Upper lobe of left lung (tissue), 6 donors: Measurements from ENCODE around the gene PCBD2. TPM values are rescaled to one million over a fixed set of nuclear protein-coding genes. Genes with fewer than 3 reads are reported as not detected.
A peak's percentile ranks its signal among the peaks of the same experiment; 100 is the strongest.

Experiments used
- ATAC-seq, 2 donors: fragments of 200-7000 bp; cut with Tn5 transposase; one replicate each; pipeline ENCODE4 v1.9.1; 2022; ENCODE audit warnings: mild to moderate bottlenecking in 2 of 2, moderate library complexity in 2 of 2; ENCODE audit not compliant: low FRiP score in 2 of 2
- DNase-seq, 2 donors: peaks; one replicate each; pipeline ENCODE4 v3.0.0-alpha.2; 2019 to 2020
- H3K27ac ChIP-seq, 4 donors: fragments of 200-600 bp; sonication (generic); one replicate each; pipeline ENCODE4 v1.5.1; 2016 to 2019
- H3K27me3 ChIP-seq, 4 donors: fragments of 200-600 bp; sonication (generic); one replicate each; pipeline ENCODE4 v1.5.1; 2017 to 2019
- H3K36me3 ChIP-seq, 4 donors: fragments of 200-600 bp; sonication (generic); one replicate each; pipeline ENCODE4 v1.5.1; 2016 to 2019
- H3K4me1 ChIP-seq, 4 donors: fragments of 200-600 bp; sonication (generic); one replicate each; pipeline ENCODE4 v1.5.1; 2018 to 2019
- H3K4me3 ChIP-seq, 4 donors: fragments of 200-600 bp; sonication (generic); one replicate each; pipeline ENCODE4 v1.5.1; 2017 to 2019; ENCODE audit warnings: mild to moderate bottlenecking in 2 of 4, moderate library complexity in 1 of 4
- H3K9me3 ChIP-seq, 4 donors: fragments of 200-600 bp; sonication (generic); one replicate each; pipeline ENCODE4 v1.5.1; 2018 to 2019
- EP300 ChIP-seq, 4 donors: sonication (generic); formaldehyde crosslinking; IDR thresholded peaks; one replicate each; pipeline ENCODE4 v1.5.1; 2017; ENCODE audit warnings: antibody characterized with exemption in 4 of 4, control low read depth in 2 of 4
- POLR2A ChIP-seq, 4 donors: fragments of 450-650 bp; IDR thresholded peaks; one replicate each; pipeline ENCODE4 v1.5.1; 2016 to 2017; ENCODE audit warnings: antibody characterized with exemption in 4 of 4, mild to moderate bottlenecking in 2 of 4
- POLR2AphosphoS5 ChIP-seq, 2 donors: sonication (generic); formaldehyde crosslinking; IDR thresholded peaks; one replicate each; pipeline ENCODE4 v1.5.1; 2017; ENCODE audit warnings: antibody characterized with exemption in 2 of 2
- WGBS, 2 donors: methylation state at CpG; one replicate each; pipeline ENCODE4 v1.1.5; 2017 to 2018; 5-methylcytosine and 5-hydroxymethylcytosine counted together
- total RNA-seq, 6 donors: library from RNA; depleted of rRNA in 4 of 6; stranded (reverse); fragments of >200 nt in 4 of 6; gene quantifications; one replicate each; pipeline versions ENCODE4 v1.1.0 to v1.2.1, GENCODE V29; 2016 to 2021
- TF ChIP-seq, protein P1 (sequence below), 6 experiments: fragments of 450-650 bp in 4 of 6; fragments of 200-600 bp in 2 of 6; sonication (generic) in 2 of 6; IDR thresholded peaks; one replicate each; pipeline ENCODE4 v1.5.1; 2016 to 2019; ENCODE audit warnings: antibody characterized with exemption in 6 of 6
- donor health status: DM: no; HTN: no; CAD: no; lungs with moderate emphysema.
- donor health status: DM: no; HTN: yes; CAD: no; lungs with severe emphysema.

The PCBD2 gene
- total RNA-seq, 6 donors from 2014 or later: 8.4 to 14.4 (median 9.1) TPM

DNA sequence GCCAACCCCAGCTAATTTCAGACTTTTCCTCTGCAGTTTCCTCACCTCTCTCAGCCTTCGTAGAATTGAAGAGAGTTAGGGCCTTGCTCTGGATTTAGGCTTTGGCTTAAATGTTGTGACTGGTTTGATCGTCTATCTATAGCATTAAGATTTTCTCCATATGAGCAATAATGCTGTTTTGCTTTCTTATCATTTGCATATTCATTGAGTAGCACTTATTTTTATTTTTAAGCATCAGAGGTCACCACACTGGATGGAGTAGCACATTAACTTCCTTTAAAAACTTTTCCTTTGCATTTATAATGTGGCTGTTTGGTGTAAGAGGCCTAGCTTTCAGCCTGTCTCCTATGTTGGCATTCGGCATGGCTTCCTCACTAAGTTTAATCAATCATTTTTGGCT is 12.6 kb upstream of the PCBD2 start:
- no peak for TF ChIP-seq EP300 (IDR thresholded peaks at IDR 0.05)
- no peak for TF ChIP-seq POLR2AphosphoS5 (IDR thresholded peaks at IDR 0.05)
- no peak for TF ChIP-seq POLR2A (IDR thresholded peaks at IDR 0.05)
- TF ChIP-seq, protein P1, sequence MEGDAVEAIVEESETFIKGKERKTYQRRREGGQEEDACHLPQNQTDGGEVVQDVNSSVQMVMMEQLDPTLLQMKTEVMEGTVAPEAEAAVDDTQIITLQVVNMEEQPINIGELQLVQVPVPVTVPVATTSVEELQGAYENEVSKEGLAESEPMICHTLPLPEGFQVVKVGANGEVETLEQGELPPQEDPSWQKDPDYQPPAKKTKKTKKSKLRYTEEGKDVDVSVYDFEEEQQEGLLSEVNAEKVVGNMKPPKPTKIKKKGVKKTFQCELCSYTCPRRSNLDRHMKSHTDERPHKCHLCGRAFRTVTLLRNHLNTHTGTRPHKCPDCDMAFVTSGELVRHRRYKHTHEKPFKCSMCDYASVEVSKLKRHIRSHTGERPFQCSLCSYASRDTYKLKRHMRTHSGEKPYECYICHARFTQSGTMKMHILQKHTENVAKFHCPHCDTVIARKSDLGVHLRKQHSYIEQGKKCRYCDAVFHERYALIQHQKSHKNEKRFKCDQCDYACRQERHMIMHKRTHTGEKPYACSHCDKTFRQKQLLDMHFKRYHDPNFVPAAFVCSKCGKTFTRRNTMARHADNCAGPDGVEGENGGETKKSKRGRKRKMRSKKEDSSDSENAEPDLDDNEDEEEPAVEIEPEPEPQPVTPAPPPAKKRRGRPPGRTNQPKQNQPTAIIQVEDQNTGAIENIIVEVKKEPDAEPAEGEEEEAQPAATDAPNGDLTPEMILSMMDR (IDR thresholded peaks at IDR 0.05): no peak
- Histone ChIP-seq H3K36me3 (peaks cover 3 to 54% (median 18%) of the 10 kb centered on the region in 4 donors), H3K27ac (no peak overlapping the region), H3K4me1 (no peaks in the 10 kb centered on the region), H3K4me3 (no peak overlapping the region), H3K27me3 (no peaks in the 10 kb centered on the region), H3K9me3 (no peaks in the 10 kb centered on the region)
- no peak for DNase-seq
- ATAC-seq: no peak
- WGBS, 2 donors: 96 to 97% methylated on average over 3 of the region's 3 CpGs

DNA sequence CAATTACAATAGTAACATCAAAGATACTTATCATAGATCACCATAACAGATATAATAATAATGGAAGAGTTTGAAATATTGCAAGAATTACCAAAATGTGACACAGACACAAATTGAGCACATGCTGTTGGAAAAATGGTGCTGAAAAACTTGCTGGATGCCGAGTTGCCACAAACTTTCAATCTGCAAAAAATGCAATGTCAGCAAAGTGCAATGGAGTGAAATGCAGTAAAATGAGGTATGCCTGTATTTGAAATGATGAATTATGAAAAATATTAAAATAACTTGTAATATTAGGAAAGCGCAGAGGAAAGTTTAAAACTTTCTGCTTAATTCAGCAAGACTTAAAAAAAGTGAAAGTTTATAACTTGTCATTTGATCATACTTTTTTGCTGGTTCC is 12.0 kb upstream of the PCBD2 start:
- TF ChIP-seq POLR2AphosphoS5 (IDR thresholded peaks at IDR 0.05): no peak
- no peak for TF ChIP-seq EP300 (IDR thresholded peaks at IDR 0.05)
- TF ChIP-seq, protein P1 (IDR thresholded peaks at IDR 0.05): no peak
- no peak for TF ChIP-seq POLR2A (IDR thresholded peaks at IDR 0.05)
- H3K9me3 ChIP-seq: no peaks in the 10 kb centered on the region
- no peak overlapping the region for H3K4me3 ChIP-seq
- ATAC-seq (no peak), DNase-seq (no peak)
- no peak overlapping the region for H3K27ac ChIP-seq
- 89 to 90% methylated on average over 2 of the region's 2 CpGs for WGBS, 2 donors
- H3K36me3 ChIP-seq: peaks cover 3 to 56% (median 19%) of the 10 kb centered on the region in 4 donors
- H3K4me1 ChIP-seq: no peaks in the 10 kb centered on the region
- H3K27me3 ChIP-seq: no peaks in the 10 kb centered on the region

DNA sequence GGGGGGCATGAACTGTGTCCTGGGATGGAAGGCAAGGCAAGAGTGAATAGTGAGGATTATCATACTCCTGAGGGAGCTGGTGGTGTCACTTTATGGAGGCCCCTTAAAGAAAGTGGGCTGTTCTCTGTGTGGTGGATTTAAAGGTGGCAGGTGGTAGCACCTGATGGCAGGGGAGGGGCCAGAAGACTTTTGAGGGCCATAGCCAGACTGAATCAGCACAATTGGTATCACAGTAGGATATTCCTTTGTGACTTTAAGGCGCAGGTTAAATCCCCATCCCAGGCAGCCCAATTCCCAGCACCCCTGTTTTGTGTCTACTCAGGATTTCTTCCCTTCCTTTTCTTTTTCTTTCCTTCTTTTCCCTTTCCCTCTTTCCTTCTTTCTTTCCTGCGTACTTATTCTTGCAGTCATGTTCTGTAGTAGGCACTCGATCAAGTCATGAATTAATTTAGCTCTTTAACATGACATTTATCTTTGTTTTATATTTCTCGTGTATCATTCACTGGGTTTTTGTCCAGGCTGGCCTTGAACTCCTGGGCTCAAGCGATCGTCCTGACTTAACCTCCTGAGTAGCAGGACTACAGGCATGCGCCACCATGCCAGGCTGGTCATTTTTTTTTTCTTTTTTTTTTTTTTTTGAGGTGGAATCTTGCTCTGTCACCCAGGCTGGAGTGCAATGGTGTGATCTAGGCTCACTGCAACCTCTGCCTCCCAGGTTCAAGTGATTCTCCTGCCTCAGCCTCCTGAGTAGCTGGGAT is 11.0 kb upstream of the PCBD2 start:
- Histone ChIP-seq H3K36me3 (peaks cover 3 to 55% (median 17%) of the 10 kb centered on the region in 4 donors), H3K4me3 (no peak overlapping the region), H3K27ac (no peak overlapping the region), H3K27me3 (no peaks in the 10 kb centered on the region), H3K9me3 (no peaks in the 10 kb centered on the region), H3K4me1 (no peaks in the 10 kb centered on the region)
- no peak for DNase-seq
- ATAC-seq: no peak
- TF ChIP-seq, protein P1 (IDR thresholded peaks at IDR 0.05): no peak
- TF ChIP-seq POLR2A (IDR thresholded peaks at IDR 0.05): no peak
- no peak for TF ChIP-seq EP300 (IDR thresholded peaks at IDR 0.05)
- no peak for TF ChIP-seq POLR2AphosphoS5 (IDR thresholded peaks at IDR 0.05)
- WGBS, 2 donors: 95% methylated on average over 7 of the region's 7 CpGs

DNA sequence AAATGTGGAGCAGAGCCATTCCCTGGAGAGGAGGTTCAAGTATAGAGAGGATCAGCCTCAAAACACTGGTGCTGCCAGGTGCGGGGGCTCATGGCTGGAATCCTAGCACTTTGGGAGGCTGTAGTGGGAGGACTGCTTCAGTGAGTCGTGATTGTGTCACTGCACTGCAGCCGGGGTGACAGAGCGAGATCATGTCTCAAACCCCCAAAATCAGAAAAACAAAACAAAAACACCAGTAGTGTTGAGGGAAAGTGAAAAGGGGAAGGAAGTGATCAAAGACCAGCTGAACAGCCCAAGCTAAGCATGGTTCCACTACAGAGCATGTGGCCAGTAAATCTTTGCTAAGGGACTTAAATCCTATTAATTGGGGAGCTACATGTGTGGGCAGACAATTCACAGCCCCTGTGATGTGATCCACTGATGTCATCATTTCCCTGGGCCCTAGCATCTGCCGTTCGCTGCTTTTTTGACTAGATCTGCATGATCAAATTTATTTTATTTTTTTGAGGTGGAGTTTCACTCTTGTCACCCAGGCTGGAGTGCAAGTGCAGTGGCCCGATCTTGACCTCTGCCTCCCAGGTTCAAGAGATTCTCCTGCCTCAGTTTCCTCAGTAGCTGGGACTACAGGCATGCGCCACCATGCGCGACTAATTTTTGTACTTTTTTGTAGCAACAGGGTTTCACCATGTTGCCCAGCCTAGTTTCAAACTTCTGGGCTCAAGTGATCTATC is 2.7 kb upstream of the PCBD2 start:
- ATAC-seq: no peak
- 66 to 82% methylated on average over 10 of the region's 10 CpGs for WGBS, 2 donors
- Histone ChIP-seq H3K36me3 (peaks cover 0 to 38% (median 17%) of the 10 kb centered on the region in 4 donors), H3K4me3 (no peak overlapping the region), H3K27me3 (no peaks in the 10 kb centered on the region), H3K4me1 (peaks cover 0 to 7% (median 2%) of the 10 kb centered on the region in 4 donors), H3K27ac (peak overlapping the region in 2 of 4 donors; percentile 19 to 30), H3K9me3 (no peaks in the 10 kb centered on the region)
- no peak for DNase-seq
- TF ChIP-seq EP300 (IDR thresholded peaks at IDR 0.05): no peak
- TF ChIP-seq POLR2AphosphoS5 (IDR thresholded peaks at IDR 0.05): no peak
- TF ChIP-seq POLR2A (IDR thresholded peaks at IDR 0.05): no peak

DNA sequence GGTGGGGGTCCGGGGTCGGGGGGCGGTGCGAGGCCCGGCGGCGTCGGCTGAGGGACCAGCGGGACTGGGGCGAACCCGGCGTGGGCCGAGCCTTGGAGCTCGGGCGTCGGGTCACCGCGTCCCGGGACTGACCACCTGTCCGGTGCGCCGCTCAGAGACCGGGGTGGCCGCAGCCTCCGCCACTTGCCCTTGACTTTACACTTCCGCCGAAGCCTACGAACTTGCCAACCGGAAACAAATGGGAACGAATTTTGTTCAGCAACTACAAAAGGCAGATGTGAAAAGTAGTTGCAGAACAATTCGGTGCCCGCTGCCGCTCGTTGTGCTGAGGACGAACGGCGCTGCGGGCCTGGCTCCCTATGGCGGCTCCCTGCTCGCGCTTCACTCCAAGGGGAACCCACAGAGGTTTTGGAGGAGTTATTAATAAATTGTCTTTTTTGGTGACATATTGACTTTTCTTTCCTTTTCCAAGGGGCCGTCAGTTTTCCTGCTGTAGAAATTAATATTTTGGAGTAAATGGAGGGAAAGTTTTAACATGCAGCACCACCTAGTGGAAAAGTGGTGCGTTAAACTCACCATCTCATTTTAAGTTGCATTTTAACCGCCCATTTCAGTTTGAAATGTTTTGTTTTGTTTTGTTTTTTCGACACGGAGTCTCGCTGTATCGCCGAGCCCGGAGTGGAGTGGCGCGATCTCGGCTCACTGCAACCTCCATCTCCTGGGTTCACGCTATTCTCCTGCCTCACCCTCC is 490 bp downstream of the PCBD2 start:
- DNase-seq (peak; percentile 46 to 58), ATAC-seq (peak; percentile 59 to 71)
- WGBS, 2 donors: 0 to 1% methylated on average over 24 to 48 of the region's 54 CpGs
- H3K27me3 ChIP-seq: no peaks in the 10 kb centered on the region
- H3K4me3 ChIP-seq: peak overlapping the region; percentile 59 to 95 (median 94)
- H3K4me1 ChIP-seq: peaks cover 0 to 7% (median 2%) of the 10 kb centered on the region in 4 donors
- TF ChIP-seq EP300 (IDR thresholded peaks at IDR 0.05): no peak
- no peak for TF ChIP-seq POLR2AphosphoS5 (IDR thresholded peaks at IDR 0.05)
- TF ChIP-seq, protein P1 (IDR thresholded peaks at IDR 0.05): peak; percentile 55 to 80 (median 75)
- no peak for TF ChIP-seq POLR2A (IDR thresholded peaks at IDR 0.05)
- H3K9me3 ChIP-seq: no peaks in the 10 kb centered on the region
- peak overlapping the region; percentile 92 to 100 (median 99) for H3K27ac ChIP-seq
- peaks cover 0 to 16% (median 2%) of the 10 kb centered on the region in 4 donors for H3K36me3 ChIP-seq
